Measurements from ENCODE around the gene ADGRF3. TPM values are rescaled to one million over a fixed set of nuclear protein-coding genes. Genes with fewer than 3 reads are reported as not detected.

The ADGRF3 gene
- total RNA-seq, 1 donor from 2014 or later, result 0.56 TPM

- peak overlapping the region; percentile 97 for H3K27ac Mint-ChIP-seq (ENCODE audit: unreplicated experiment)
- TF ChIP-seq, protein P1, sequence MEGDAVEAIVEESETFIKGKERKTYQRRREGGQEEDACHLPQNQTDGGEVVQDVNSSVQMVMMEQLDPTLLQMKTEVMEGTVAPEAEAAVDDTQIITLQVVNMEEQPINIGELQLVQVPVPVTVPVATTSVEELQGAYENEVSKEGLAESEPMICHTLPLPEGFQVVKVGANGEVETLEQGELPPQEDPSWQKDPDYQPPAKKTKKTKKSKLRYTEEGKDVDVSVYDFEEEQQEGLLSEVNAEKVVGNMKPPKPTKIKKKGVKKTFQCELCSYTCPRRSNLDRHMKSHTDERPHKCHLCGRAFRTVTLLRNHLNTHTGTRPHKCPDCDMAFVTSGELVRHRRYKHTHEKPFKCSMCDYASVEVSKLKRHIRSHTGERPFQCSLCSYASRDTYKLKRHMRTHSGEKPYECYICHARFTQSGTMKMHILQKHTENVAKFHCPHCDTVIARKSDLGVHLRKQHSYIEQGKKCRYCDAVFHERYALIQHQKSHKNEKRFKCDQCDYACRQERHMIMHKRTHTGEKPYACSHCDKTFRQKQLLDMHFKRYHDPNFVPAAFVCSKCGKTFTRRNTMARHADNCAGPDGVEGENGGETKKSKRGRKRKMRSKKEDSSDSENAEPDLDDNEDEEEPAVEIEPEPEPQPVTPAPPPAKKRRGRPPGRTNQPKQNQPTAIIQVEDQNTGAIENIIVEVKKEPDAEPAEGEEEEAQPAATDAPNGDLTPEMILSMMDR (IDR thresholded peaks at IDR 0.05), result no peak
- peaks cover 32% of the 10 kb centered on the region for H3K4me1 Mint-ChIP-seq (ENCODE audit: unreplicated experiment)
- H3K9me3 Mint-ChIP-seq (ENCODE audit: unreplicated experiment), result no peaks in the 10 kb centered on the region
- no peaks in the 10 kb centered on the region for H3K27me3 Mint-ChIP-seq (ENCODE audit: unreplicated experiment)
- peak overlapping the region; percentile 95 for H3K4me3 Mint-ChIP-seq (ENCODE audit: unreplicated experiment)
- H3K36me3 Mint-ChIP-seq (ENCODE audit: unreplicated experiment), result no peaks in the 10 kb centered on the region
- DNase-seq (ENCODE audit: extremely low spot score, unreplicated experiment), result no peak
Measured at GRCh38 chr2:26344581-26345282, 1.9 kb downstream of the ADGRF3 start.

DNA sequence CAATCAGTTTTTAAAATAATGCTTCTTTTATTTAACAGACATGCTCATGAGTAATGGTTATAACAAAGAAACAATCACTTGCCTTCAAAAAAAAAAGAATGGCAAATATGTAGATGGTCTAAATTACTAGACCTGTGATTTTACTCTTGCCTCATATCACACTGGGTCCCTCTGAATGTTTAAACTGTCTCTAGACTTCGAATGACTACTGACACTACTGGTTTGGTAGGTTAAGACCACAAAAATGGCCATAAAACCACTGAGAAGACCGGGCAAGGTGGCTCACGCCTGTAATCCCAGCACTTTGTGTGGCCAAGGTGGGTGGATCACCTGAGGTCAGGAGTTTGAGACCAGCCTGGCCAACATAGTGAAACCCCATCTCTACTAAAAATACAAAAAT is 5.8 kb downstream of the ADGRF3 start:
- Mint-ChIP-seq H3K27ac (ENCODE audit: unreplicated experiment) (no peak overlapping the region), H3K4me3 (ENCODE audit: unreplicated experiment) (no peak overlapping the region), H3K4me1 (ENCODE audit: unreplicated experiment) (peaks cover 12% of the 10 kb centered on the region), H3K36me3 (ENCODE audit: unreplicated experiment) (no peaks in the 10 kb centered on the region), H3K9me3 (ENCODE audit: unreplicated experiment) (no peaks in the 10 kb centered on the region), H3K27me3 (ENCODE audit: unreplicated experiment) (peaks cover 3% of the 10 kb centered on the region)
- TF ChIP-seq, protein P1 (IDR thresholded peaks at IDR 0.05), result no peak
- no peak for DNase-seq (ENCODE audit: extremely low spot score, unreplicated experiment)

DNA sequence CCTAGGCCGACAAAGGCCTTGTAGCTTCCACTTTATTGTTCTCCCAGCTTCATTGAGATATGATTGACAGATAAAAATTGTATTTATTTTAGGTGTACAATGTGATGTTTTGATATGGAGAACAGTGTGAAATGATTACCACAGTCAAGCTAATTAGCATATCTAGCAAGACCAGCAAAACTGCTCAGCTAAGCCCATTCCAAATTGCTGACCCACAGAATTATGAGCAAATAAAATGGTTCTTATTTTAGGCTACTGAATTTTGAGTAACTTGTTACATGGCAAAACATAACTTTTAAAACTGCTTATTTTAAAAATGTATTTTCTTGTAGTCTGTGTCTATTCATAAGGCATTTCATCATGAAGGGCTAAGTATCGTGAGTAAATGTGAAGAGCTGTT is 9.3 kb downstream of the ADGRF3 start:
- no peaks in the 10 kb centered on the region for H3K9me3 Mint-ChIP-seq (ENCODE audit: unreplicated experiment)
- no peak for DNase-seq (ENCODE audit: extremely low spot score, unreplicated experiment)
- TF ChIP-seq, protein P1 (IDR thresholded peaks at IDR 0.05), result no peak
- no peaks in the 10 kb centered on the region for H3K36me3 Mint-ChIP-seq (ENCODE audit: unreplicated experiment)
- no peak overlapping the region for H3K4me3 Mint-ChIP-seq (ENCODE audit: unreplicated experiment)
- no peak overlapping the region for H3K27ac Mint-ChIP-seq (ENCODE audit: unreplicated experiment)
- H3K27me3 Mint-ChIP-seq (ENCODE audit: unreplicated experiment), result peaks cover 18% of the 10 kb centered on the region
- H3K4me1 Mint-ChIP-seq (ENCODE audit: unreplicated experiment), result no peaks in the 10 kb centered on the region

DNA sequence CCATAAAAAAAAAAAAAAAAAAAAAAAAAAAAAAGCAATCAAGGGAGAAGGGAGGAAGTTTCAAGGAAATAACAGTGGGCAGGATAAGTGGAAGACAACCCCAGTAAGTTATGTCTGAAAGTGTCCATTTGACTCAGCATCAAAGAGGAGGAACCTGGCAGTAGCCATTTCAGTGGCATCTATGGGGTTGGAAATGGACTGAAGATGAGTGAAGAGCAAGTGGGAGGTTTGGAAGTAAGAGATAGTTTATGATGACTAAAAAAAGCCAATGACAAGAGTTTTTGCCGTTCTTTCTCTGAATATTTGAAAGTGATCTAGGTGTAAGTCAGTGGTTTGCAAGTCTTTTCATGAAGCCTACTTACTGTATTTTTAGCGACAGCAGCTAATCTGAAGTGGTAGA is 9.9 kb downstream of the ADGRF3 start:
- no peaks in the 10 kb centered on the region for H3K9me3 Mint-ChIP-seq (ENCODE audit: unreplicated experiment)
- peaks cover 21% of the 10 kb centered on the region for H3K27me3 Mint-ChIP-seq (ENCODE audit: unreplicated experiment)
- H3K4me3 Mint-ChIP-seq (ENCODE audit: unreplicated experiment), result no peak overlapping the region
- no peaks in the 10 kb centered on the region for H3K36me3 Mint-ChIP-seq (ENCODE audit: unreplicated experiment)
- no peaks in the 10 kb centered on the region for H3K4me1 Mint-ChIP-seq (ENCODE audit: unreplicated experiment)
- no peak for DNase-seq (ENCODE audit: extremely low spot score, unreplicated experiment)
- no peak overlapping the region for H3K27ac Mint-ChIP-seq (ENCODE audit: unreplicated experiment)
- TF ChIP-seq, protein P1 (IDR thresholded peaks at IDR 0.05), result no peak

GRCh38 chr2:26335231-26335630 is 11.4 kb downstream of the ADGRF3 start:
- Mint-ChIP-seq H3K4me1 (ENCODE audit: unreplicated experiment) (no peaks in the 10 kb centered on the region), H3K4me3 (ENCODE audit: unreplicated experiment) (no peak overlapping the region), H3K27me3 (ENCODE audit: unreplicated experiment) (peaks cover 21% of the 10 kb centered on the region), H3K27ac (ENCODE audit: unreplicated experiment) (no peak overlapping the region), H3K36me3 (ENCODE audit: unreplicated experiment) (no peaks in the 10 kb centered on the region), H3K9me3 (ENCODE audit: unreplicated experiment) (no peaks in the 10 kb centered on the region)
- DNase-seq (ENCODE audit: extremely low spot score, unreplicated experiment), result no peak
- TF ChIP-seq, protein P1 (IDR thresholded peaks at IDR 0.05), result no peak

Data from osteocyte (in vitro differentiated cells).